Prostate gland (tissue), 2 donors: ENCODE results near the gene CGB5. TPM values are rescaled to one million over a fixed set of nuclear protein-coding genes. Genes with fewer than 3 reads are reported as not detected.
A peak's percentile ranks its signal among the peaks of the same experiment; 100 is the strongest.
"Not testable (repeated sequence)": the region's sequence is repeated elsewhere in the genome, so short reads cannot be mapped to it uniquely, and the experiment has no call there.

Experiments used
- DNase-seq: peaks from one replicate; pipeline ENCODE4 v3.0.0-alpha.2; 2019; ENCODE audit warnings: low spot score
- H3K27ac ChIP-seq, 2 donors: fragments of 200-600 bp; sonication (generic); 2 replicates each; pipeline ENCODE4 v1.5.1; 2017 to 2019
- H3K27me3 ChIP-seq: fragments of 200-600 bp; sonication (generic); replicated peaks from 2 replicates; pipeline ENCODE4 v1.5.1; 2019; ENCODE audit not compliant: insufficient read depth
- H3K36me3 ChIP-seq, 2 donors: fragments of 200-600 bp; sonication (generic); 1 replicate in 1 of 2; 2 replicates in 1 of 2; pipeline versions ENCODE4 v1.5.1 to v1.8.1; 2017 to 2019
- H3K4me1 ChIP-seq: fragments of 200-600 bp; sonication (generic); replicated peaks from 2 replicates; pipeline ENCODE4 v1.5.1; 2019
- H3K4me3 ChIP-seq, 2 donors: fragments of 200-600 bp; sonication (generic); 2 replicates each; pipeline ENCODE4 v1.5.1; 2017 to 2019
- H3K9me3 ChIP-seq: fragments of 200-600 bp; sonication (generic); 2 replicates; pipeline ENCODE4 v1.5.1; 2017
- POLR2A ChIP-seq: fragments of 450-650 bp; IDR thresholded peaks from one replicate; pipeline ENCODE4 v1.6.1; 2016; ENCODE audit warnings: antibody characterized with exemption, mild to moderate bottlenecking
- POLR2AphosphoS5 ChIP-seq: sonication (generic); formaldehyde crosslinking; IDR thresholded peaks from one replicate; pipeline ENCODE4 v1.6.1; 2017; ENCODE audit warnings: antibody characterized with exemption
- WGBS: methylation state at CpG from one replicate; pipeline ENCODE4 v1.1.5; 2018; 5-methylcytosine and 5-hydroxymethylcytosine counted together
- intact Hi-C: fragments of 100-400 bp; cut with DNase I; formaldehyde crosslinking; loops from one replicate; pipeline ENCODE4 v1.14.2; 2022
- total RNA-seq, 2 donors: library from RNA; depleted of rRNA; stranded (reverse); fragments of >200 nt; gene quantifications; one replicate each; pipeline ENCODE4 v1.1.0, GENCODE V29; 2016
- TF ChIP-seq, protein P1 (sequence below), 4 experiments: fragments of 200-600 bp in 2 of 4; fragments of 450-650 bp in 2 of 4; sonication (generic) in 2 of 4; IDR thresholded peaks; 1 replicate in 3 of 4; 2 replicates in 1 of 4; pipeline ENCODE4 v1.5.1; 2016 to 2019; ENCODE audit warnings: antibody characterized with exemption in 4 of 4, mild to moderate bottlenecking in 2 of 4, moderate library complexity in 2 of 4

The CGB5 gene
- total RNA-seq, 2 donors from 2014 or later = not detected

DNA sequence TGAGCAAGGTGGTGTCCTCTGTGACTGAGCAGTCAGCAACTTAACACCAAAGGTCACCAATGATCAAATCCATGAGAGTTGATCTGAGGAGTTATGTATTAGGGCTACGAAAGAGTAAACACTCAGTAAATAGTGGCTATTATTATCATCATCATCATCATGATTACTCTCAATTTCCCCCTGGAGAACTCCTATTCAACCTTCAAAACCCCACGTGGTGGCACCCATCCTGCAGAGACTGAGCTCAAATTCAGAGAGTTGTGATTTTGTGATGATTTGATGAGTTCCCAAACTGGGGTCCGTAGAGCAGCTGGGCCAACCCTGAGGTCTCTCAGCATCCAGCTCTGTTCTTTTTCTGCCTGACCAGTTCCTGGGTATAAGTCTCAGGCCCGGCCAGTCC lies 6.2 kb downstream of the CGB5 start:
- H3K4me3 ChIP-seq, H3K4me1 ChIP-seq, H3K27me3 ChIP-seq, intact Hi-C loops, H3K9me3 ChIP-seq, DNase-seq, H3K27ac ChIP-seq, H3K36me3 ChIP-seq: not testable (repeated sequence)
- WGBS = 90% methylated on average over 3 of the region's 4 CpGs

DNA sequence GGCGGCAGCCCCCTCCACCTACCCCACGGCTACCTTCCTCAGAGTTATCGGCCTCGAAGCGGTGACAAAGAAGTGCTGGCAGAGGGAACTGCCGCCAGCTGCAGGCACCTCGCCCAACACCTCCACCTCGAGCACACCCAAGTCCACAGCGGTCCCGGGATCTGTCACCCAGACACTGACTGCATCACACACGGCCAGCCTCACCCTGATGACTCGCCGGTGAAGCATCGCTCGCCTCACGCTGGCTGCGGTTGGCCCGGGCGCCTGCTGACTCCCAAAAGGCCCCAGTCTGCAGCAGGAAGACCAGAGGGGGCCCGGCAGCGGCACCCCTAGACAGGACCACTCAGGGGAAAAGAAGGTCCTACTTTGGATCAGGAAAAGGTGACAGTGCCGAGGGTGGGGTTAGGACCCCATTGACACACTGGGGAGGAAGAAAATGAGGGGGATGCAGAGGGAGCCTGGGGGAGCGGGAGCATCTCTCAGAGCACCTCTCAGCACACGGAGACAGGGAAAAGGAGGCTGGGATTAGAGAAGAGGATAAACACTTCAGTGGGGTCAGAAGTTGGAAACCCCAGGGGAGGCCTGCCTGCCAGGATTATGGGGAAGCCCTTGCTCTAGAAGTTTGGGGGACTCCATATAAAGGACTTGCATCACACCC lies 6.9 kb downstream of the CGB5 start:
- H3K27me3 ChIP-seq, intact Hi-C loops, H3K9me3 ChIP-seq, H3K4me1 ChIP-seq, H3K4me3 ChIP-seq, H3K36me3 ChIP-seq, H3K27ac ChIP-seq, DNase-seq: not testable (repeated sequence)
- WGBS = 77% methylated on average over 20 of the region's 24 CpGs

DNA sequence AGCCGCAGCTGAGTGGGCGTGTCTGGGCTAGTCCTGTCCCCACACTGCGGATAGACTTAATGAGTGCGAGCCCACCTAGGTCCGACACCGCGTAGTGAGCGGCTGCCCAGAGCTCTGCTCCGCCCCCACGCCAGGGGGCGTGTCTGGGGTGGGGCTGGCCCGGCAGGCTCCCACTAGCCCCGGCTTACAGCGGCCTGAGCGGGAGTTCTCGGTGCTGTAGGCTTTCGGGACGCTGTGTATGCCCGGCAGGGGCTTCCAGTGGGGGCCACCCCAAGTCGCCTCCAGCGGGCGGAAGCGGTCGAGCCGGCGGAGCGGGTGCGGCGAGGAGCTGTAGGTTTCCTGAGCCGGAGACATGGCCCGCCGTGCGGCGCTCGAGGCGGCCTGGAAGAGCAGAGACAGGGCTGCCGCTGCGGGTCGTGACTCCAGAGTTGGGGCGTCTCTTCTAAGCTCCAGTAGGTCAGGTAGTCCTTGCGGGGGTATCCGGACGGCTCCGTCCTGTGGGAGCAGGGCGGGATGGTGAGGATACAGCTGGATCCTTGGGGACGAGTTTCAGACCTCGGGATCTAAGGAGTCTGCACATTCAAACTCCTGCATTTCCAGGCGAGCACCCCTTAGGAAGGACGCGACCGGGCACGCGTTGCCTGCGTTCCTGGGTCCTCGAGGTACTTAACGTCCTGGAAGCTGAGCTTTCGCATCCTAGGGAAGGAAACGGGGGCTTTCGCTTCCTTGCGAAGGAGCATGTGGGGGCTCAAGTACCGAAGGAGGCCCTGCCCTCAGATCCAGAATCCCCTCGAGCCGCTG lies 12.7 kb downstream of the CGB5 start:
- Histone ChIP-seq H3K4me1 (peaks cover 7% of the 10 kb centered on the region), H3K9me3 (no peaks in the 10 kb centered on the region), H3K4me3 (peak overlapping the region; percentile 31 to 35), H3K27me3 (no peaks in the 10 kb centered on the region), H3K36me3 (no peaks in the 10 kb centered on the region), H3K27ac (no peak overlapping the region)
- peak; percentile 74 for TF ChIP-seq POLR2A
- peak; percentile 63 for TF ChIP-seq POLR2AphosphoS5
- TF ChIP-seq, protein P1, sequence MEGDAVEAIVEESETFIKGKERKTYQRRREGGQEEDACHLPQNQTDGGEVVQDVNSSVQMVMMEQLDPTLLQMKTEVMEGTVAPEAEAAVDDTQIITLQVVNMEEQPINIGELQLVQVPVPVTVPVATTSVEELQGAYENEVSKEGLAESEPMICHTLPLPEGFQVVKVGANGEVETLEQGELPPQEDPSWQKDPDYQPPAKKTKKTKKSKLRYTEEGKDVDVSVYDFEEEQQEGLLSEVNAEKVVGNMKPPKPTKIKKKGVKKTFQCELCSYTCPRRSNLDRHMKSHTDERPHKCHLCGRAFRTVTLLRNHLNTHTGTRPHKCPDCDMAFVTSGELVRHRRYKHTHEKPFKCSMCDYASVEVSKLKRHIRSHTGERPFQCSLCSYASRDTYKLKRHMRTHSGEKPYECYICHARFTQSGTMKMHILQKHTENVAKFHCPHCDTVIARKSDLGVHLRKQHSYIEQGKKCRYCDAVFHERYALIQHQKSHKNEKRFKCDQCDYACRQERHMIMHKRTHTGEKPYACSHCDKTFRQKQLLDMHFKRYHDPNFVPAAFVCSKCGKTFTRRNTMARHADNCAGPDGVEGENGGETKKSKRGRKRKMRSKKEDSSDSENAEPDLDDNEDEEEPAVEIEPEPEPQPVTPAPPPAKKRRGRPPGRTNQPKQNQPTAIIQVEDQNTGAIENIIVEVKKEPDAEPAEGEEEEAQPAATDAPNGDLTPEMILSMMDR (IDR thresholded peaks at IDR 0.05) = peak in 3 of 4 experiments; percentile 34 to 58 (median 46)
- WGBS = 3% methylated on average over 61 of the region's 63 CpGs
- intact Hi-C loops = no loop called here
- peak; percentile 51 for DNase-seq

DNA sequence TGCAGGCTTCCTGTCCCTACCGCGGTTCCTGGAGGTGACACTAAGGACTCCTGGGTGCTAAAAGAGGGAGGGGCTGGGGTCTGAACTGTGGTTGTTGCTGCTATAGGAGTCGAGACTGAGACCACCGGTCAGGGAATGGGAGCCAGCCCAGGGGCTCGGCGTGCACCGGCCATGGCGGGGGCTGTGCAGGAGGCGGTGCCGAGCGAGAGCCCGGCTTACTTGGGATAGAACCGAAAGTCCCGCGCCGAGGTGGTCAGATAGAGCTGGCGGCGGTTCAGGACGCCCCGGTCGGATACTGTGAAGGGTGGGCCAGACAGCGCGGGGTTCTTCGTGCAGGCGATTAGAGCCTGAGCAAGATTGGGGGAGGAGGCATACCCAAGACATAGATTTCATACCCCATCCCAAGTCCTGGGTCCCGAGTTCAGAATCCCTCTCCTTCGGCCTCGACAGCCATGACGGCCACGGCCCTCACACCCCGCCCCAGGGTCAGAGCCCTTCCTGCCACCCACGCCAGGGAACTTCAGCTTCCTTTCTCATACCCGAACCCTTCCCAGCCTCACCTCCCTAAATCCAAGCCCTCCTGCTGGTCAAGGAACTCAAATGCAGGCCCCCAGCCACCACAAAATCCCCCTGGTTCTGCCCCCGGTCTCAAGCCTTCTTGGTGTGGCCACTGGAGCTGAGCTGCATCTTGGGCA lies 13.4 kb downstream of the CGB5 start:
- H3K27ac ChIP-seq, H3K27me3 ChIP-seq, H3K9me3 ChIP-seq, intact Hi-C loops, H3K36me3 ChIP-seq, DNase-seq, H3K4me1 ChIP-seq: not testable (repeated sequence)
- H3K4me3 ChIP-seq = peak overlapping the region; percentile 31 to 35
- 2% methylated on average over 34 of the region's 34 CpGs for WGBS

DNA sequence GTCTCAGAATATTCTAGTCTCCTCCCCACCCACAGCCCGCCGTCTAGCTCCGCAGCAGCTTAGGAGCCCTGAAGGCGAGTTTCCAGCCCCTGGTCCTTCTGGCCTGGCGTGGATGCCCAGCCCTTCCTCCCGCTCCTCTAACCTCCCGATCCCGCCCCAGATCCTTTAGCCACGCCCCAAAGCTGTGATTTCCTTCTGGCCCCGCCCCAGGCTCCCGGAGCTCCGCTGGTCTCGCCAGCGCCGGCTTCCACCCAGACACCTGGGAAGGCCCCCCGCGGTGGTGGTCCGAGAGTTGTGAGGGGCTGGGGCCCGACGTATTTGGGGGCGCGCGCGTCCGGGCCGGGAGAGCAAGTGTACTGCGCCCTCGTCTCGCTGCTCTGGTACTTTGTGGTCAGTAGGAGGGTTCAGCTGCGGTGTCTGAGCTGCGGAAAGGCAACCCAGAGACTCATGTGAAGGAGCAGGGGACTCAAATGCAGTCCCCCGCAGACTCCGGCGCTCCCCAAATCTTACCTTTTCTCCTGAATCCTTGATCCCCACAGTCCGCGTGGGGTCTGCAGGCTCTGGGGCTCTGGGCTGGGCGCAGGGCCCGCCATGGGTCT lies 14.1 kb downstream of the CGB5 start, which contains the start of gene CGB7:
CGB7 (minus strand) TSS at position 114 of the 599 bp plus-strand sequence. CDS start 2,374 bp downstream, outside the sequence.
- H3K9me3 ChIP-seq = no peaks in the 10 kb centered on the region
- TF ChIP-seq POLR2A (peak; percentile 57), POLR2AphosphoS5 (peak; percentile 35)
- TF ChIP-seq, protein P1 (IDR thresholded peaks at IDR 0.05) = no peak
- peak within 1 kb of the TSS; percentile 31 to 35 for H3K4me3 ChIP-seq
- peaks cover 7% of the 10 kb centered on the region for H3K4me1 ChIP-seq
- H3K27ac ChIP-seq = no peak within 1 kb of the TSS
- intact Hi-C loops = no loop called here
- DNase-seq = peak; percentile 74
- WGBS = 4% methylated on average over 38 of the region's 38 CpGs
- H3K27me3 ChIP-seq = no peaks in the 10 kb centered on the region
- no peaks in the 10 kb centered on the region for H3K36me3 ChIP-seq

DNA sequence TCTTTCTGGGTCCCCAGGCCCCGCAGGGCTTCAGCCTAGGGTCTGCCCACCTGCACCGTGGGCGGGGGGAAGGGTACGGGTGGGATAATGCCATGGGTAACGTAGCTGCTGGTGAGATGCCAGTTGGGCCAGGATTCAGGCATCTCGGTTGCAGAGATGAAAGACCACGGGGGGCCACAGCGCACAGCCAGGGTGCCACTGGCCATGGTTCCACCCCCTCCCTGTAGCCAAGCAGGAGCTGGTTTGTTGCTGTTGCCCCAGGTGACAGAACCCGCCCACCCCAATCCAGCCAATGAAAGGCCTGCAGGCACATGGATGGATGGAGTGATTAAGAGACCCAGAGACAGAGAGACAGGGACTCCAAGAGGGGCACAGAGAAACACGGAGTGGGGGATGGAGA lies 14.9 kb downstream of the CGB5 start:
- TF ChIP-seq POLR2A (no peak), POLR2AphosphoS5 (no peak)
- TF ChIP-seq, protein P1 (IDR thresholded peaks at IDR 0.05) = no peak
- WGBS = 20% methylated on average over 10 of the region's 10 CpGs
- Histone ChIP-seq H3K27me3 (no peaks in the 10 kb centered on the region), H3K4me1 (peaks cover 7% of the 10 kb centered on the region), H3K9me3 (no peaks in the 10 kb centered on the region), H3K4me3 (no peak overlapping the region), H3K27ac (no peak overlapping the region), H3K36me3 (no peaks in the 10 kb centered on the region)
- DNase-seq = peak; percentile 51
- intact Hi-C loops = no loop called here
